ENCODE results near the gene STK17A.

DNA sequence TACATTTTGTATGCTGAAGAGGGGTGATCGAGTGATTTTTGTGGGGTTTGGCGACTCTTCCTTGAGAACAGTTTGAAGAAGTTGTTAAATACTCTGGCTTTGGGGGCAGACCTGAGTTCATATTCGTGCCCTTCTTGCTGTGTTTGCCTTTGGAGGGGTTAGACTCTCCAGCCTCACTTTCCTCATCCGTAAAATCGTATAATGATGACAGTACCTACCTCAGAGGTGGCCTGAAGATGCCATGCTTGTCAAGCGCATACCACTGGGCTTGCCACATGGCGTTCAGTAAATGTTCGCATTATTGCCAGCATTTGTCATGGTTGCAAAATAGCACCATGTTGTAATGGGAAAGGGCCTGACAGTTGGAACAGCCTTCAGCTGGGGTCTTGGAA is 1.3 kb downstream of the STK17A start:
- TF ChIP-seq, protein P1, sequence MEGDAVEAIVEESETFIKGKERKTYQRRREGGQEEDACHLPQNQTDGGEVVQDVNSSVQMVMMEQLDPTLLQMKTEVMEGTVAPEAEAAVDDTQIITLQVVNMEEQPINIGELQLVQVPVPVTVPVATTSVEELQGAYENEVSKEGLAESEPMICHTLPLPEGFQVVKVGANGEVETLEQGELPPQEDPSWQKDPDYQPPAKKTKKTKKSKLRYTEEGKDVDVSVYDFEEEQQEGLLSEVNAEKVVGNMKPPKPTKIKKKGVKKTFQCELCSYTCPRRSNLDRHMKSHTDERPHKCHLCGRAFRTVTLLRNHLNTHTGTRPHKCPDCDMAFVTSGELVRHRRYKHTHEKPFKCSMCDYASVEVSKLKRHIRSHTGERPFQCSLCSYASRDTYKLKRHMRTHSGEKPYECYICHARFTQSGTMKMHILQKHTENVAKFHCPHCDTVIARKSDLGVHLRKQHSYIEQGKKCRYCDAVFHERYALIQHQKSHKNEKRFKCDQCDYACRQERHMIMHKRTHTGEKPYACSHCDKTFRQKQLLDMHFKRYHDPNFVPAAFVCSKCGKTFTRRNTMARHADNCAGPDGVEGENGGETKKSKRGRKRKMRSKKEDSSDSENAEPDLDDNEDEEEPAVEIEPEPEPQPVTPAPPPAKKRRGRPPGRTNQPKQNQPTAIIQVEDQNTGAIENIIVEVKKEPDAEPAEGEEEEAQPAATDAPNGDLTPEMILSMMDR (IDR thresholded peaks at IDR 0.05), result no peak
- TF ChIP-seq POLR2AphosphoS5 (IDR thresholded peaks at IDR 0.05; ENCODE audit: insufficient read depth in 1 of 2, low read depth in 1 of 2) (no peak), POLR2A (IDR thresholded peaks at IDR 0.05) (no peak)
